IgD-negative memory B cell (primary cell): ENCODE data around the gene SLC26A1. TPM values are rescaled to one million over a fixed set of nuclear protein-coding genes. Genes with fewer than 3 reads are reported as not detected.

Experiments
- H3K27ac Mint-ChIP-seq, 3 donors: one replicate each; pipeline ENCODE4 v1.8.0; 2020 to 2022; ENCODE audit warnings: mild to moderate bottlenecking in 3 of 3, mixed read lengths in 3 of 3, moderate library complexity in 1 of 3
- H3K27me3 Mint-ChIP-seq: one replicate; pipeline ENCODE4 v1.8.0; 2021; ENCODE audit warnings: mixed read lengths
- H3K36me3 Mint-ChIP-seq: one replicate; pipeline ENCODE4 v1.8.0; 2020; ENCODE audit warnings: mild to moderate bottlenecking, mixed read lengths
- H3K4me1 Mint-ChIP-seq, 3 donors: one replicate each; pipeline ENCODE4 v1.8.0; 2020 to 2022; ENCODE audit warnings: mixed read lengths in 3 of 3, mild to moderate bottlenecking in 1 of 3
- H3K4me3 Mint-ChIP-seq, 4 donors: one replicate each; pipeline ENCODE4 v1.8.0; 2020 to 2022; ENCODE audit warnings: mild to moderate bottlenecking in 4 of 4, mixed read lengths in 4 of 4, moderate library complexity in 3 of 4
- H3K9me3 Mint-ChIP-seq, 3 donors: one replicate each; pipeline ENCODE4 v1.8.0; 2020 to 2021; ENCODE audit warnings: mixed read lengths in 3 of 3, mild to moderate bottlenecking in 1 of 3
- polyA plus RNA-seq: library from polyadenylated mRNA; unstranded; fragments of 300-500 nt; fragmentation: Illumina TruSeq; gene quantifications from one replicate; pipeline ENCODE4 v1.2.3, GENCODE V29; 2021

SLC26A1 gene
- polyA plus RNA-seq, 1 donor from 2014 or later, result 0.70 TPM

- Mint-ChIP-seq H3K4me3 (peak overlapping the region in 2 of 4 donors; percentile 33 to 40), H3K36me3 (no peaks in the 10 kb centered on the region), H3K27me3 (peaks cover 13% of the 10 kb centered on the region), H3K4me1 (peaks cover 5 to 12% (median 12%) of the 10 kb centered on the region in 3 donors), H3K27ac (no peak overlapping the region), H3K9me3 (peaks cover 0 to 4% (median 0%) of the 10 kb centered on the region in 3 donors)
These were observed 18.4 kb upstream of the SLC26A1 start for GRCh38 chr4:1011666-1012033.

- Mint-ChIP-seq H3K36me3 (no peaks in the 10 kb centered on the region), H3K4me3 (peak within 1 kb of the TSS; percentile 59 to 95 (median 86)), H3K27ac (peak within 1 kb of the TSS; percentile 76 to 92 (median 79)), H3K27me3 (peaks cover 18% of the 10 kb centered on the region), H3K4me1 (peaks cover 5 to 12% (median 12%) of the 10 kb centered on the region in 3 donors), H3K9me3 (peaks cover 0 to 4% (median 0%) of the 10 kb centered on the region in 3 donors)
These were observed 17.9 kb upstream of the SLC26A1 start, which contains the start of gene FGFRL1 for GRCh38 chr4:1011022-1011665. Gene FGFRL1, plus strand, starts transcription at chr4:1011626. Its CDS starts 860 bp downstream, at chr4:1012486.

DNA sequence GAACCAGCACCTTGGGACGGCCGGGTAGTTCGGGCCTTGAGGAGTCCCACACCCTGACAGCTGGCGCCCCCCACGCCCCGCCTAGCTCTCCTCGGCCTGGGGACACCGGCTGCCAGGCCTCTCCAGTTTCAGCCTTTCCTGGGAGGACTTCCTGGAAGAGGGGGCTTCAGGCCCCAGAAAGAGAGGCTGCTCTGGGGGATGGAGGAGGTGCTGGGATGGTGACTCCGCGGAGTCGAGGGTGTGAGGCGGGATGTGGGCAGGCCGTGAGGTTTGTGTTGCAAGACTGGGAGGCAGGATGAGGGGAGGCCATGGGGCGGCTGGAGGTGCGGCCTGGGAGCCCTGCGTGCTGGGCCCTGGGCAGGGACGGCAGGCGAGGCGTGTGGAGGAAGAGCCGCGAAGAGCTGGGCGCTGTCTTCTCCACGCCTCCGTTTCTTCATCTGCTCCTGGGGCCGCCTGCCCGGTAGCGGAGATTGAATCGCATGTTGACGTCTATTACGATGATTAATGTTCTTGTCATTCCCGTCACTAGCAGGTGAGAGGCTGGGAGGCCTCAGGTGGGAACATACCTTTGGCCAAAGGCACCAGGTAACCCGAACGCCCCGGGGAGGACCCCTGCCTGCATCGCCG, 17.3 kb upstream of the SLC26A1 start:
- H3K4me1 Mint-ChIP-seq, result peaks cover 5 to 12% (median 12%) of the 10 kb centered on the region in 3 donors
- peak overlapping the region; percentile 76 to 92 (median 79) for H3K27ac Mint-ChIP-seq
- H3K36me3 Mint-ChIP-seq, result no peaks in the 10 kb centered on the region
- H3K9me3 Mint-ChIP-seq, result peaks cover 0 to 4% (median 0%) of the 10 kb centered on the region in 3 donors
- H3K4me3 Mint-ChIP-seq, result peak overlapping the region; percentile 59 to 95 (median 86)
- peaks cover 22% of the 10 kb centered on the region for H3K27me3 Mint-ChIP-seq

DNA sequence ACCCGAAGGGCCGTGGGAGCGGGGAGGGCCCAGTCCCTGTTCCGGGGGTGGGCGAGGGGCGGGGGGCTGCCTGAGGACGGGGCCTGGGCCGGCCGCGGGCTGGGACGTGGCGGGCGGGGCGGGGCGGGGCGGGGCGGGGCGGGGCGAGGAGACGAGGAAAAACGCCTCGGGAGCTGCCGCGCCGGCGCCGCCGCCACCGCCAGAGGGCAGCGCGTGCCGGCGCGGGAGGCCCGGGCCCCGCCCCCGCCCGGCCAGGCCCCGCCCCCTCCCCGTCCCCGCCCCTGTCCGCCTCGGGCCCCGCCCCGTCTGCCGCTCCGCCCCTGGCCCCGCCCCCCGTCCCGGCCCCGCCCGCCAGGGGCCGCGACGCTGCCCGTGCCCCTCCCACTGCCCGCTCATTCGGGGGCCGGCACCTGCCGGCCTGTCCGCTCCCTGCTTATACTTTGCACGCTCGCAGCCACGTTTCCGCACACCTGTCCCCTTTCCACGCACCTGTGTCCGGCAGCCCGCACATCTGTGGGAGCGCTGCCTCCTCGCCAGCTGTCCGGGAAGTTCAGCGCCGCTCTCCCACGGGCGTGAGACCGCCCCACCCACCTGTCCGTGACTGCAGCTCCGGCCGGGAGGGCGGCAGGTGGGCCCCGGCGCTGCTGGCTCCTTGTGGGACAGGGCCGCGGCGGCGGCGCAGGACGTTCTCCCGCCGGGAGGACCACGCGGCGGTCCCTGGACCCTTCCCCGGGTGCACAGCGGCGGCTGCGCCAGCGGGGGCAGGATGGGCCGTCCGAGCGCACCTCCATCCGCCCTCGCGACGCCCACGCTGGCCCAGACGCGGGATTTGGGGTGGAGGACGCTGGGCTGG, 16.6 kb upstream of the SLC26A1 start:
- Mint-ChIP-seq H3K4me3 (peak overlapping the region; percentile 74 to 90 (median 84)), H3K9me3 (peaks cover 0 to 4% (median 0%) of the 10 kb centered on the region in 3 donors), H3K27me3 (peaks cover 24% of the 10 kb centered on the region), H3K36me3 (no peaks in the 10 kb centered on the region), H3K27ac (peak overlapping the region in 2 of 3 donors; percentile 31 to 79), H3K4me1 (peaks cover 5 to 12% (median 12%) of the 10 kb centered on the region in 3 donors)

- H3K27me3 Mint-ChIP-seq, result peaks cover 30% of the 10 kb centered on the region
- H3K36me3 Mint-ChIP-seq, result no peaks in the 10 kb centered on the region
- H3K4me1 Mint-ChIP-seq, result peaks cover 5 to 12% (median 12%) of the 10 kb centered on the region in 3 donors
- H3K4me3 Mint-ChIP-seq, result peak overlapping the region; percentile 56 to 91 (median 82)
- peaks cover 0 to 4% (median 0%) of the 10 kb centered on the region in 3 donors for H3K9me3 Mint-ChIP-seq
- peak overlapping the region in 2 of 3 donors; percentile 72 to 83 for H3K27ac Mint-ChIP-seq
These were observed 15.8 kb upstream of the SLC26A1 start for GRCh38 chr4:1008840-1009541.

- peak overlapping the region in 1 of 3 donors; percentile 63 for H3K27ac Mint-ChIP-seq
- no peaks in the 10 kb centered on the region for H3K36me3 Mint-ChIP-seq
- peaks cover 31% of the 10 kb centered on the region for H3K27me3 Mint-ChIP-seq
- peaks cover 5 to 14% (median 9%) of the 10 kb centered on the region in 3 donors for H3K4me1 Mint-ChIP-seq
- H3K4me3 Mint-ChIP-seq, result peak overlapping the region in 2 of 4 donors; percentile 12 to 56
- H3K9me3 Mint-ChIP-seq, result peaks cover 0 to 4% (median 0%) of the 10 kb centered on the region in 3 donors
These were observed 13.7 kb upstream of the SLC26A1 start for GRCh38 chr4:1006856-1007255.

DNA sequence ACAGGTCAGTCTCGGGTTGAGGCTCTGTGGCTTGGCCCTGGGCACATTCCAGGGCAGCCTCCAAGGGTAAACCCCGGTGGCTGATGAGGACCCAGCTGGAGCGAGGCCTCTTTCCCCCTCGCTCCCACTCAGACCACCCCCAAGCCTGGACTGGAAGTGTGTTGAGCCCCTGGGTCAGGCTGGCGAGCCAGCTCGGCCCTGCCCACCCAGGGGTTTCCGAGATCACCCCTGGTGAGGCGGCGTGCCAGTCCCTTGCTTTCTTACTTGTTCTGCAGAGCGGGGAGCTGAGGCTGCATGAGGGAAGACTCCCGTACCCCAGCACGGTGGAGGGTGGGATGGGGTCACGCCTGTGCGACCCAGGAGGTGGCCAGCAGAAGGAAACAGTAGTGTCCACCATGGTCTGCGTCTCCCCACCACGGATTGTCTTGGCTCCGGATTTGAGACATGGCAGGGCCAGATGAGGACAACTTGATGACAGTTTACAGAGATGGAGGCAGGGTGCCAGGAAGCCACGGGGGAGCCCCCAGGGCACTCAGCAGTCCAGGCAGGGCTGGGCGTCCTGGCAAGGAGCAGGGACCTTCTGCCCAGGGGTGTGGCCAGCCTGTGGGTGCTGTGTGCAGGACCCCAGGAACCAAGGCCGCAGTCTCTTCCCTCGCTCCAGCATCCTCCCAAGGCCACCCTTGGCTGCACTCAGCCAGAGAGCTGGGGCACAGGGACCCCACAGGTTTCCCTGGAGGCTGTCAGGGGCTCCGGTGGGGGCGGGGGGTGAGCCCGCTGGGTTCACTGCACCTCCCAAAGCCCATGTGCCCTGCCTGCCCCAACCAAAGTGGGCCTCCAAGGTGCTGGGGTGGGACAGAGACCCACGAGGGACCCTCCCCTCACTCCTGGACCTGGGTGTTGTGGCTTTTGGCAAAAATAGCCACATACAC, 11.6 kb upstream of the SLC26A1 start:
- Mint-ChIP-seq H3K4me3 (no peak overlapping the region), H3K4me1 (peaks cover 5 to 13% (median 8%) of the 10 kb centered on the region in 3 donors), H3K27ac (peak overlapping the region in 1 of 3 donors; percentile 56), H3K9me3 (peaks cover 0 to 4% (median 0%) of the 10 kb centered on the region in 3 donors), H3K27me3 (peaks cover 43% of the 10 kb centered on the region), H3K36me3 (no peaks in the 10 kb centered on the region)

DNA sequence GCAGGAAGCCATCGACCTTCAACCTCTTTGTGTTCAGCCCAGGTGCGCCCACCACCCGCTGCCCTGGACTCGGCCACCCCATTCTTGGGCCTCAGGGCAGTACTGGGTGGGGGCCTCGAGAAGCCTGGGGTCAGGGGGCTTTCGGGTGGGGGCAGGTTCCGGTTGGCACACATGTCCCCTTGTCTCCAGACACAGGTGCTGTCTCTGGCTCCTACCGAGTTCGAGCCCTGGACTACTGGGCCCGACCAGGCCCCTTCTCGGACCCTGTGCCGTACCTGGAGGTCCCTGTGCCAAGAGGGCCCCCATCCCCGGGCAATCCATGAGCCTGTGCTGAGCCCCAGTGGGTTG, 10.8 kb upstream of the SLC26A1 start:
- H3K9me3 Mint-ChIP-seq, result peaks cover 0 to 4% (median 0%) of the 10 kb centered on the region in 3 donors
- H3K4me1 Mint-ChIP-seq, result peaks cover 5 to 15% (median 11%) of the 10 kb centered on the region in 3 donors
- peaks cover 47% of the 10 kb centered on the region for H3K27me3 Mint-ChIP-seq
- no peaks in the 10 kb centered on the region for H3K36me3 Mint-ChIP-seq
- H3K27ac Mint-ChIP-seq, result peak overlapping the region in 1 of 3 donors; percentile 39
- H3K4me3 Mint-ChIP-seq, result peak overlapping the region in 1 of 4 donors; percentile 17

GRCh38 chr4:1003271-1004070, 10.3 kb upstream of the SLC26A1 start:
- Mint-ChIP-seq H3K4me1 (peaks cover 5 to 11% (median 9%) of the 10 kb centered on the region in 3 donors), H3K9me3 (peaks cover 0 to 4% (median 0%) of the 10 kb centered on the region in 3 donors), H3K27me3 (peaks cover 51% of the 10 kb centered on the region), H3K27ac (peak overlapping the region in 1 of 3 donors; percentile 39), H3K4me3 (no peak overlapping the region), H3K36me3 (no peaks in the 10 kb centered on the region)

GRCh38 chr4:1002631-1003251, 9.5 kb upstream of the SLC26A1 start:
- Mint-ChIP-seq H3K4me1 (peaks cover 10 to 13% (median 12%) of the 10 kb centered on the region in 3 donors), H3K4me3 (no peak overlapping the region), H3K36me3 (no peaks in the 10 kb centered on the region), H3K9me3 (peaks cover 0 to 4% (median 0%) of the 10 kb centered on the region in 3 donors), H3K27ac (no peak overlapping the region), H3K27me3 (peaks cover 52% of the 10 kb centered on the region)

DNA sequence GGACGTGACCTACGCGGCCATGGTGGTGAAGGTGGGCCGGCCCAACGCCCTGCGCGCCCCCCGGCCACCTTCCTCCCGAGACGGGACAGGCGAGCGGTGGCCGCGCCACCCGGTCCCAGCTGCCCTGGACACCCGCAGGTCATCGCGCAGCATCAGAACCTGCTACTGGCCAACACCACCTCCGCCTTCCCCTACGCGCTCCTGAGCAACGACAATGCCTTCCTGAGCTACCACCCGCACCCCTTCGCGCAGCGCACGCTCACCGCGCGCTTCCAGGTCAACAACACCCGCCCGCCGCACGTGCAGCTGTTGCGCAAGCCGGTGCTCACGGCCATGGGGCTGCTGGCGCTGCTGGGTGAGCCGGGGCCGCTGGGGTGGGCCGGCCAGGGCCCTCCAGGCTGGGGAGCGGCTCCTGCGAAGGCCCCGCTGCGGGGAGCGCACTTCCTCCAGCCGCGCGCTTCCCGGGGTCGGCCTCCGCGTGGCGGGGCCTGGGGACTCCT, 9.0 kb upstream of the SLC26A1 start:
- no peaks in the 10 kb centered on the region for H3K36me3 Mint-ChIP-seq
- H3K27me3 Mint-ChIP-seq, result peaks cover 50% of the 10 kb centered on the region
- peaks cover 10 to 13% (median 10%) of the 10 kb centered on the region in 3 donors for H3K4me1 Mint-ChIP-seq
- H3K27ac Mint-ChIP-seq, result no peak overlapping the region
- H3K9me3 Mint-ChIP-seq, result peaks cover 0 to 3% (median 0%) of the 10 kb centered on the region in 3 donors
- peak overlapping the region in 1 of 4 donors; percentile 68 for H3K4me3 Mint-ChIP-seq

- Mint-ChIP-seq H3K4me3 (peak overlapping the region in 1 of 4 donors; percentile 35), H3K27me3 (peaks cover 50% of the 10 kb centered on the region), H3K9me3 (no peaks in the 10 kb centered on the region), H3K4me1 (peaks cover 8 to 10% (median 10%) of the 10 kb centered on the region in 3 donors), H3K36me3 (no peaks in the 10 kb centered on the region), H3K27ac (peak overlapping the region in 1 of 3 donors; percentile 80)
These were observed 8.4 kb upstream of the SLC26A1 start for GRCh38 chr4:1001561-1002130.
